Pancreas (tissue), 10 donors: Measurements from ENCODE around the gene IRAK4. TPM values are rescaled to one million over a fixed set of nuclear protein-coding genes. Genes with fewer than 3 reads are reported as not detected.

ENCODE experiments used
- ATAC-seq, 4 donors: fragments of 200-7000 bp; cut with Tn5 transposase; one replicate each; pipeline versions ENCODE4 v1.8.0 to v1.9.1; 2020; ENCODE audit warnings: mild to moderate bottlenecking in 4 of 4, moderate library complexity in 4 of 4
- DNase-seq, 6 donors: peaks; one replicate each; pipeline ENCODE4 v3.0.0-alpha.2; 2020
- FAIRE-seq: peaks from 2 replicates; lab custom pipeline; 2012; peaks lifted over from hg19 to GRCh38; lab: Jason Lieb, UNC
- H3K27ac ChIP-seq, 4 donors: fragments of 200-600 bp; sonication (generic); 1 replicate in 3 of 4; 2 replicates in 1 of 4; pipeline versions ENCODE4 v1.5.0 to v1.8.0; 2020
- H3K27me3 ChIP-seq, 4 donors: fragments of 200-600 bp; one replicate each; pipeline ENCODE4 v1.8.0; 2021
- H3K36me3 ChIP-seq, 3 donors: fragments of 200-600 bp; sonication (generic) in 1 of 3; one replicate each; pipeline versions ENCODE4 v1.5.0 to v1.8.0; 2020 to 2021
- H3K4me1 ChIP-seq, 3 donors: fragments of 200-600 bp; one replicate each; pipeline ENCODE4 v1.8.0; 2021
- H3K4me3 ChIP-seq, 4 donors: fragments of 200-600 bp; sonication (generic) in 2 of 4; one replicate each; pipeline versions ENCODE4 v1.5.0 to v1.8.0; 2020 to 2021
- H3K9me3 ChIP-seq, 4 donors: fragments of 200-600 bp; one replicate each; pipeline ENCODE4 v1.8.0; 2021
- WGBS, 2 donors: extraction: QIAGEN DNeasy Blood & Tissue Kit; methylation state at CpG; one replicate each; pipeline ENCODE4 v1.1.7; 2013; 5-methylcytosine and 5-hydroxymethylcytosine counted together
- intact Hi-C, 3 donors: fragments of 100-400 bp; cut with DNase I; formaldehyde crosslinking; loops; one replicate each; pipeline versions ENCODE4 v1.11.1 to v1.14.2; 2022
- polyA plus RNA-seq, 2 donors: library from polyadenylated mRNA; stranded (reverse); fragments of 200-250 nt; gene quantifications; one replicate each; pipeline ENCODE4 v1.2.3, GENCODE V29; 2013
- total RNA-seq, 6 donors: library from RNA; stranded (reverse); fragmentation: NEBNext Ultra II Directional in 4 of 6; extraction: Animal tissue kit (Norgen Biotek cat#: 25700) in 4 of 6; gene quantifications; one replicate each; pipeline versions ENCODE4 v1.2.1 to v1.2.4, GENCODE V29; 2021 to 2023
- TF ChIP-seq, protein P1 (sequence below), 4 donors: fragments of 200-600 bp; sonication (generic) in 3 of 4; IDR thresholded peaks; one replicate each; pipeline versions ENCODE4 v1.5.0 to v1.8.0; 2021; ENCODE audit warnings: antibody characterized with exemption in 4 of 4
- donor health status: healthy with polysubstance abuse.
- donor health status: DM: no; HTN: no; CAD: no; lungs with moderate emphysema.
- donor health status: DM: no; HTN: no; CAD: no.
- donor health status: control.
- donor health status: control.
- donor health status: Bipolar disorder and iron deficiency.
- donor health status: DM: yes; HTN: yes; CAD: no.
- donor health status: DM: no; HTN: no; CAD: no.
- donor health status: DM: no; HTN: no; CAD: no.
- donor health status: DM: yes; HTN: yes; CAD: no.

Gene IRAK4
- total and polyA plus RNA-seq, 8 donors: 9.9 to 23.6 (median 13.7) TPM

DNA sequence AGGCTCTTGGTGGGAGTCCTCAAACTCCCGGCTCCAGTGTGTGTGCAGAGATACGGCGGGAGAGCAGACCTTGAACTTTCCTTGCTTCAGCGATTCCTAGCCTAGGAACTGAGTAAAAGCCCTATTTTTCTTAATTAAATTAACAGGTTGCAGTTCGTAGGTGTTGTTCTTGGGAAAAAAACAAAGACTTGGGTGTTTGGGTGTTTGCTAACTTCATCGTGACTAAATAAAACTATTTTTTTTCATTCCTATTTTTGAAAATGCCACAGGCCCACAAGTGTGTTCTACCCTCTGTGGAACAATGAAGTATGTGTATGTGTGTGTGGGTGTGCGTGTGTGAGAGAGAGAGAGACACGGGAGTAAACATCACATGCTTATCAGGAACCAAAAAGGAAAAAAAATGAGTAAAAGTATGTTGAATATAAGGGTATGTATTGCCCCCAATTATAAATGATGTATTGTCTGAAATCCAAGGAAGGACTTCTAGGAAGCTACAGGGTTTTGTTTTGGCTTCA lies 77.8 kb downstream of the IRAK4 start:
- Histone ChIP-seq H3K27ac (peak overlapping the region; percentile 87 to 96 (median 92)), H3K27me3 (no peaks in the 10 kb centered on the region), H3K4me1 (peaks cover 0 to 12% (median 0%) of the 10 kb centered on the region in 3 donors), H3K36me3 (no peaks in the 10 kb centered on the region), H3K9me3 (no peaks in the 10 kb centered on the region), H3K4me3 (peak overlapping the region; percentile 54 to 81 (median 66))
- intact Hi-C loops: no loop called here
- ATAC-seq (peak; percentile 36 to 76 (median 64)), FAIRE-seq (no peak), DNase-seq (peak in 3 of 6 donors; percentile 12 to 29 (median 16))
- TF ChIP-seq, protein P1, sequence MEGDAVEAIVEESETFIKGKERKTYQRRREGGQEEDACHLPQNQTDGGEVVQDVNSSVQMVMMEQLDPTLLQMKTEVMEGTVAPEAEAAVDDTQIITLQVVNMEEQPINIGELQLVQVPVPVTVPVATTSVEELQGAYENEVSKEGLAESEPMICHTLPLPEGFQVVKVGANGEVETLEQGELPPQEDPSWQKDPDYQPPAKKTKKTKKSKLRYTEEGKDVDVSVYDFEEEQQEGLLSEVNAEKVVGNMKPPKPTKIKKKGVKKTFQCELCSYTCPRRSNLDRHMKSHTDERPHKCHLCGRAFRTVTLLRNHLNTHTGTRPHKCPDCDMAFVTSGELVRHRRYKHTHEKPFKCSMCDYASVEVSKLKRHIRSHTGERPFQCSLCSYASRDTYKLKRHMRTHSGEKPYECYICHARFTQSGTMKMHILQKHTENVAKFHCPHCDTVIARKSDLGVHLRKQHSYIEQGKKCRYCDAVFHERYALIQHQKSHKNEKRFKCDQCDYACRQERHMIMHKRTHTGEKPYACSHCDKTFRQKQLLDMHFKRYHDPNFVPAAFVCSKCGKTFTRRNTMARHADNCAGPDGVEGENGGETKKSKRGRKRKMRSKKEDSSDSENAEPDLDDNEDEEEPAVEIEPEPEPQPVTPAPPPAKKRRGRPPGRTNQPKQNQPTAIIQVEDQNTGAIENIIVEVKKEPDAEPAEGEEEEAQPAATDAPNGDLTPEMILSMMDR (IDR thresholded peaks at IDR 0.05): no peak
- WGBS, 2 donors: 0 to 2% methylated on average over 8 of the region's 8 CpGs

Other genes with a start within 250 kb of the IRAK4 start
- gene ADAMTS20, start 206.7 kb upstream of the IRAK4 start, total RNA-seq: not detected
- gene ADAMTS20, start 206.7 kb upstream of the IRAK4 start, polyA plus RNA-seq: not detected
- 10 to 100 TPM in 1 of 6 donors, 1 to 10 TPM in 5; 5.2 to 10.9 (median 6.3) TPM for gene PUS7L, start 161 bp upstream of the IRAK4 start, total RNA-seq
- gene PUS7L, start 161 bp upstream of the IRAK4 start, polyA plus RNA-seq: 1 to 10 TPM; 1.1 to 1.8 TPM
- 10 to 100 TPM; 27.6 to 51.3 (median 39.0) TPM for gene TWF1, start 47.4 kb downstream of the IRAK4 start, total RNA-seq
- 10 to 100 TPM; 26.3 to 32.0 TPM for gene TWF1, start 47.4 kb downstream of the IRAK4 start, polyA plus RNA-seq
- 1 to 10 TPM; 3.1 to 6.1 (median 4.0) TPM for gene TMEM117, start 77.1 kb downstream of the IRAK4 start, total RNA-seq
- gene TMEM117, start 77.1 kb downstream of the IRAK4 start, polyA plus RNA-seq: 1 to 10 TPM; 1.8 to 4.4 TPM